ENCODE measurements around the gene HNRNPC. TPM values are rescaled to one million over a fixed set of nuclear protein-coding genes. Genes with fewer than 3 reads are reported as not detected.

The HNRNPC gene
- total and polyA plus RNA-seq, 2 of the 8 experiments (the other 6 are each of a cell fraction or from before 2014, with no cell fraction given) = 781 to 1,207 TPM

- TF ChIP-seq CHD7 (IDR thresholded peaks at IDR 0.05; ENCODE audit: insufficient replicate concordance, low read length) (no peak), JUND (IDR thresholded peaks at IDR 0.05; ENCODE audit: low read length) (no peak), EZH2 (IDR thresholded peaks at IDR 0.05; ENCODE audit: low read depth, low read length, severe bottlenecking) (no peak), RBBP5 (IDR thresholded peaks at IDR 0.05; ENCODE audit: borderline replicate concordance, low read depth, low read length) (no peak), MAFK (IDR thresholded peaks at IDR 0.05; ENCODE audit: low read depth, low read length) (no peak), POLR2A (IDR thresholded peaks at IDR 0.05; ENCODE audit: control extremely low read depth in 1 of 2, low read depth in 2 of 2, low read length in 2 of 2) (peak; percentile 34 to 62; a peak in 2 of 3 replicates), KDM4A (IDR thresholded peaks at IDR 0.05; ENCODE audit: low read depth, low read length, severe bottlenecking) (no peak), CREB1 (IDR thresholded peaks at IDR 0.05) (no peak), ZNF274 (IDR thresholded peaks at IDR 0.05; ENCODE audit: borderline replicate concordance, extremely low read depth, low read length) (no peak), RFX5 (IDR thresholded peaks at IDR 0.05; ENCODE audit: borderline replicate concordance, low read depth, low read length) (no peak), JUN (IDR thresholded peaks at IDR 0.05; ENCODE audit: low read depth, low read length) (no peak)
Observed at GRCh38 chr14:21200752-21201461, 68.3 kb downstream of the HNRNPC start (continued).

All from H1 (cell line).